Glutamatergic neuron (in vitro differentiated cells): Measurements from ENCODE around the gene DUSP22. TPM values are rescaled to one million over a fixed set of nuclear protein-coding genes. Genes with fewer than 3 reads are reported as not detected.
A peak's percentile ranks its signal among the peaks of the same experiment; 100 is the strongest.

Source experiments
- DNase-seq: peaks from one replicate; pipeline ENCODE4 v3.0.0; 2022
- H3K27ac Mint-ChIP-seq: one replicate; pipeline ENCODE4 v1.8.0; 2020; ENCODE audit warnings: mild to moderate bottlenecking, mixed read lengths, inconsistent platforms; ENCODE audit not compliant: unreplicated experiment
- H3K27me3 Mint-ChIP-seq: one replicate; pipeline ENCODE4 v1.8.0; 2020; ENCODE audit warnings: mild to moderate bottlenecking, moderate library complexity, mixed read lengths, inconsistent platforms; ENCODE audit not compliant: unreplicated experiment
- H3K36me3 Mint-ChIP-seq: one replicate; pipeline ENCODE4 v1.8.0; 2020; ENCODE audit warnings: mild to moderate bottlenecking, mixed read lengths, inconsistent platforms; ENCODE audit not compliant: unreplicated experiment
- H3K4me1 Mint-ChIP-seq: one replicate; pipeline ENCODE4 v1.8.0; 2020; ENCODE audit warnings: mild to moderate bottlenecking, low read depth, mixed read lengths, inconsistent platforms; ENCODE audit not compliant: unreplicated experiment
- H3K4me3 Mint-ChIP-seq: one replicate; pipeline ENCODE4 v1.8.0; 2020; ENCODE audit warnings: mild to moderate bottlenecking, mixed read lengths, inconsistent platforms; ENCODE audit not compliant: unreplicated experiment
- H3K9me3 Mint-ChIP-seq: one replicate; pipeline ENCODE4 v1.8.0; 2020; ENCODE audit warnings: mild to moderate bottlenecking, moderate library complexity, mixed read lengths, inconsistent platforms; ENCODE audit not compliant: unreplicated experiment
- CTCF ChIP-seq: fragments of 200-600 bp; sonication (generic); IDR thresholded peaks from one replicate; pipeline ENCODE4 v1.5.0; 2021; ENCODE audit not compliant: partially characterized antibody, unreplicated experiment
- total RNA-seq: library from RNA; stranded (reverse); fragmentation: NEBNext Ultra II Directional; extraction: Animal tissue kit (Norgen Biotek cat#: 25700); gene quantifications from one replicate; pipeline ENCODE4 v1.2.1, GENCODE V29; 2021; ENCODE audit not compliant: unreplicated experiment

Gene DUSP22
- total RNA-seq, 1 donor from 2014 or later: 40.4 TPM

- Mint-ChIP-seq H3K9me3 (peaks cover 5% of the 10 kb centered on the region), H3K4me1 (no peaks in the 10 kb centered on the region), H3K27ac (no peak overlapping the region), H3K4me3 (no peak overlapping the region), H3K27me3 (peaks cover 11% of the 10 kb centered on the region), H3K36me3 (peaks cover 6% of the 10 kb centered on the region)
- TF ChIP-seq CTCF: no peak
- DNase-seq: no peak
Observed at GRCh38 chr6:388202-388903, 96.1 kb downstream of the DUSP22 start.

- peaks cover 6% of the 10 kb centered on the region for H3K4me1 Mint-ChIP-seq
- peaks cover 15% of the 10 kb centered on the region for H3K27me3 Mint-ChIP-seq
- H3K36me3 Mint-ChIP-seq: peaks cover 7% of the 10 kb centered on the region
- peaks cover 10% of the 10 kb centered on the region for H3K9me3 Mint-ChIP-seq
- DNase-seq: no peak
- H3K4me3 Mint-ChIP-seq: no peak overlapping the region
- H3K27ac Mint-ChIP-seq: no peak overlapping the region
- TF ChIP-seq CTCF: no peak
Observed at GRCh38 chr6:389143-389542, 96.9 kb downstream of the DUSP22 start.

GRCh38 chr6:389622-390021 lies 97.3 kb downstream of the DUSP22 start:
- H3K4me3 Mint-ChIP-seq: no peak overlapping the region
- H3K27me3 Mint-ChIP-seq: peaks cover 16% of the 10 kb centered on the region
- H3K36me3 Mint-ChIP-seq: peaks cover 7% of the 10 kb centered on the region
- no peak for TF ChIP-seq CTCF
- no peak for DNase-seq
- no peak overlapping the region for H3K27ac Mint-ChIP-seq
- peaks cover 6% of the 10 kb centered on the region for H3K4me1 Mint-ChIP-seq
- peaks cover 11% of the 10 kb centered on the region for H3K9me3 Mint-ChIP-seq

GRCh38 chr6:390914-391558 lies 98.7 kb downstream of the DUSP22 start:
- Mint-ChIP-seq H3K36me3 (peaks cover 7% of the 10 kb centered on the region), H3K9me3 (peaks cover 11% of the 10 kb centered on the region), H3K27ac (no peak overlapping the region), H3K27me3 (peaks cover 16% of the 10 kb centered on the region), H3K4me1 (peaks cover 6% of the 10 kb centered on the region), H3K4me3 (peak overlapping the region; percentile 83)
- DNase-seq: no peak
- TF ChIP-seq CTCF: no peak
